K562 (cell line): ENCODE measurements around the gene SPATA2. TPM values are rescaled to one million over a fixed set of nuclear protein-coding genes. Genes with fewer than 3 reads are reported as not detected.

Source experiments
- ATAC-seq: fragments of 200-7000 bp; cut with Tn5 transposase; 3 replicates; pipeline ENCODE4 v1.9.1; 2020; ENCODE audit warnings: moderate library complexity
- BruUV-seq: library from RNA; stranded (reverse); fragments of 400-500 nt; replicated peaks from 2 replicates; lab custom pipeline; 2021; lab: Mats Ljungman, UMichigan
- CTCF ChIA-PET: fragments of 300-600 bp; formaldehyde crosslinking; extraction: SDS; loops from one replicate; lab custom pipeline; 2021; ENCODE audit warnings: low intra/inter-chr PET ratio; lab: Yijun Ruan, JAX
- POLR2A ChIA-PET: fragments of 300-600, 350-650 bp; sonication (Branson Sonifier 250); formaldehyde crosslinking; extraction: SDS; loops from one replicate; lab custom pipeline; 2021; ENCODE audit warnings: antibody characterized with exemption, inconsistent platforms; lab: Yijun Ruan, JAX
- DNase-seq, 4 experiments: peaks; one replicate each; pipeline versions ENCODE4 v3.0.0 to v3.0.0-alpha.2; 2011 to 2018; ENCODE audit warnings: low spot score in 3 of 4, mixed read lengths in 3 of 4; ENCODE audit errors: extremely low read depth in 1 of 4
- FAIRE-seq: peaks from 2 replicates; lab custom pipeline; 2011; peaks lifted over from hg19 to GRCh38; lab: Jason Lieb, UNC
- H2AFZ ChIP-seq: 2 replicates; pipeline ENCODE4 v1.6.0; 2011; ENCODE audit warnings: low read depth, low read length, control low read depth, inconsistent platforms
- H3K27ac ChIP-seq: fragments of 200-600 bp; 3 replicates; pipeline ENCODE4 v1.8.0; 2011; ENCODE audit warnings: low read depth, mild to moderate bottlenecking, control low read depth, inconsistent platforms, low read length, moderate library complexity, mixed read lengths; ENCODE audit errors: extremely low read depth
- H3K27me3 ChIP-seq, 2 experiments: fragments of 300-600 bp in 1 of 2; 2 replicates in 1 of 2; 3 replicates in 1 of 2; pipeline versions ENCODE4 v1.6.0 to v1.8.0; 2011; ENCODE audit warnings: inconsistent platforms in 2 of 2, low read length in 2 of 2, mild to moderate bottlenecking in 1 of 2, mixed read lengths in 1 of 2, moderate library complexity in 1 of 2; ENCODE audit not compliant: control insufficient read depth in 2 of 2, insufficient read depth in 2 of 2
- H3K36me3 ChIP-seq: fragments of 300-600 bp; 3 replicates; pipeline ENCODE4 v1.8.0; 2011; ENCODE audit warnings: mild to moderate bottlenecking, low read length, inconsistent platforms; ENCODE audit not compliant: control insufficient read depth, insufficient read depth
- H3K4me1 ChIP-seq, 2 experiments: fragments of 200-600 bp in 1 of 2; replicated peaks in 1 of 2; 2 replicates in 1 of 2; 3 replicates in 1 of 2; pipeline versions ENCODE4 v1.5.1 to v1.8.0; 2011; ENCODE audit warnings: inconsistent platforms in 2 of 2, low read length in 2 of 2, mild to moderate bottlenecking in 1 of 2, mixed read lengths in 1 of 2, moderate library complexity in 1 of 2; ENCODE audit not compliant: control insufficient read depth in 2 of 2, insufficient read depth in 2 of 2
- H3K4me2 ChIP-seq: 2 replicates; pipeline ENCODE4 v1.6.1; 2011; ENCODE audit warnings: low read length, control low read depth, inconsistent platforms, mixed read lengths; ENCODE audit not compliant: insufficient read depth
- H3K4me3 ChIP-seq: fragments of 200-600 bp; sonication (generic), shearing (Covaris generic); 2 replicates; pipeline ENCODE4 v1.5.1; 2016; ENCODE audit warnings: control low read depth, inconsistent platforms
- H3K79me2 ChIP-seq: fragments of 200-600 bp; 3 replicates; pipeline ENCODE4 v1.8.0; 2011; ENCODE audit warnings: low read length, inconsistent platforms; ENCODE audit not compliant: control insufficient read depth, insufficient read depth
- H3K9ac ChIP-seq, 2 experiments: 2 replicates each; pipeline versions ENCODE4 v1.6.0 to v1.6.1; 2011; ENCODE audit warnings: low read depth in 2 of 2, low read length in 2 of 2, control low read depth in 1 of 2, inconsistent platforms in 1 of 2, mild to moderate bottlenecking in 1 of 2, mixed read lengths in 1 of 2; ENCODE audit not compliant: insufficient read depth in 1 of 2
- H3K9me1 ChIP-seq: one replicate; pipeline ENCODE4 v1.6.0; 2011; ENCODE audit warnings: inconsistent platforms, mild to moderate bottlenecking, low read length, moderate library complexity; ENCODE audit not compliant: control insufficient read depth, insufficient read depth
- H3K9me3 ChIP-seq: replicated peaks from 2 replicates; pipeline ENCODE4 v1.5.1; 2011; ENCODE audit warnings: low read depth, low read length, inconsistent platforms; ENCODE audit not compliant: control insufficient read depth, insufficient read depth
- H4K20me1 ChIP-seq: replicated peaks from 2 replicates; pipeline ENCODE4 v1.6.1; 2011; ENCODE audit warnings: low read length, inconsistent platforms, mixed read lengths; ENCODE audit not compliant: control insufficient read depth, insufficient read depth
- ARID1B ChIP-seq: fragments of 450-650 bp; IDR thresholded peaks from 2 replicates; pipeline ENCODE4 v1.6.1; 2016; ENCODE audit warnings: antibody characterized with exemption, mild to moderate bottlenecking, inconsistent platforms
- CBX2 ChIP-seq: fragments of 200-600 bp; sonication (generic); IDR thresholded peaks from one replicate; pipeline ENCODE4 v1.6.1; 2012; ENCODE audit warnings: mild to moderate bottlenecking, low read length, inconsistent platforms; ENCODE audit not compliant: insufficient read depth, poor library complexity, severe bottlenecking
- CREB5 ChIP-seq: fragments of 250-450 bp; sonication (Bioruptor Pico); IDR thresholded peaks from 2 replicates; pipeline ENCODE4 v1.5.0; 2020; ENCODE audit warnings: mild to moderate bottlenecking
- CTBP1 ChIP-seq: fragments of 450-650 bp; IDR thresholded peaks from 2 replicates; pipeline ENCODE4 v1.6.1; 2016; ENCODE audit warnings: borderline replicate concordance
- ELF4 ChIP-seq: fragments of 450-650 bp; formaldehyde crosslinking; IDR thresholded peaks from 2 replicates; pipeline ENCODE4 v1.4.0; 2022; ENCODE audit warnings: missing genetic modification characterization
- ETV5 ChIP-seq: sonication (generic); formaldehyde crosslinking; IDR thresholded peaks from 2 replicates; pipeline ENCODE4 v1.4.0; 2020; ENCODE audit warnings: low read depth, mild to moderate bottlenecking, missing genetic modification reagents
- FOXP1 ChIP-seq: sonication (generic); formaldehyde crosslinking; IDR thresholded peaks from 2 replicates; pipeline ENCODE4 v1.8.0; 2022; ENCODE audit warnings: mild to moderate bottlenecking, missing genetic modification reagents
- ILK ChIP-seq: fragments of 450-650 bp; IDR thresholded peaks from 2 replicates; pipeline ENCODE4 v1.6.1; 2016; ENCODE audit warnings: missing genetic modification characterization, low read depth, mild to moderate bottlenecking, missing compliant biosample characterization, moderate library complexity, borderline replicate concordance
- JUN ChIP-seq, 2 experiments: sonication (generic) in 1 of 2; formaldehyde crosslinking in 1 of 2; IDR thresholded peaks; 2 replicates each; pipeline versions ENCODE4 v1.6.1 to v1.8.0; 2012 to 2022; ENCODE audit warnings: borderline replicate concordance in 2 of 2, mild to moderate bottlenecking in 2 of 2, improper control_type of control experiment in 1 of 2, low read depth in 1 of 2, low read length in 1 of 2, missing genetic modification reagents in 1 of 2
- NFXL1 ChIP-seq: fragments of 450-650 bp; formaldehyde crosslinking; IDR thresholded peaks from 2 replicates; pipeline ENCODE4 v1.4.0; 2021; ENCODE audit warnings: mild to moderate bottlenecking
- NR4A1 ChIP-seq, 2 experiments: fragments of 250-450 bp in 1 of 2; fragments of 450-650 bp in 1 of 2; sonication (Bioruptor Pico) in 1 of 2; IDR thresholded peaks; 2 replicates each; pipeline versions ENCODE4 v1.4.0 to v1.6.1; 2016 to 2020; ENCODE audit warnings: mild to moderate bottlenecking in 2 of 2, missing compliant biosample characterization in 1 of 2, missing genetic modification characterization in 1 of 2, moderate library complexity in 1 of 2
- PYGO2 ChIP-seq: fragments of 450-650 bp; IDR thresholded peaks from 2 replicates; pipeline ENCODE4 v1.6.1; 2016; ENCODE audit warnings: mild to moderate bottlenecking, missing genetic modification characterization, moderate library complexity, missing compliant biosample characterization
- RBM22 ChIP-seq: fragments of 200-400 bp; formaldehyde crosslinking; IDR thresholded peaks from 2 replicates; pipeline ENCODE4 v1.6.1; 2018; ENCODE audit warnings: low read length, low read depth; ENCODE audit not compliant: poor library complexity, severe bottlenecking
- THRA ChIP-seq: fragments of 450-650 bp; IDR thresholded peaks from 2 replicates; pipeline ENCODE4 v1.6.1; 2017; ENCODE audit warnings: mild to moderate bottlenecking, moderate library complexity
- ZNF24 ChIP-seq: fragments of 450-650 bp; IDR thresholded peaks from 2 replicates; pipeline ENCODE4 v1.6.1; 2016
- ZNF316 ChIP-seq: fragments of 450-650 bp; IDR thresholded peaks from 2 replicates; pipeline ENCODE4 v1.6.1; 2016
- ZNF511 ChIP-seq: sonication (generic); formaldehyde crosslinking; IDR thresholded peaks from 2 replicates; pipeline ENCODE4 v1.8.0; 2022; ENCODE audit warnings: mild to moderate bottlenecking, missing genetic modification reagents
- ZNF583 ChIP-seq: fragments of 250-450 bp; sonication (Bioruptor Pico); IDR thresholded peaks from 2 replicates; pipeline ENCODE4 v1.4.0; 2020
- ZNF77 ChIP-seq: fragments of 250-450 bp; sonication (Bioruptor Pico); IDR thresholded peaks from 2 replicates; pipeline ENCODE4 v1.5.0; 2020
- ZNF778 ChIP-seq: fragments of 450-650 bp; formaldehyde crosslinking; IDR thresholded peaks from 2 replicates; pipeline ENCODE4 v1.4.0; 2020; ENCODE audit warnings: mild to moderate bottlenecking, moderate library complexity
- whole genome bisulfite sequencing: fragments of 100-300 bp; shearing (Covaris generic); methylation state at CpG from one replicate; pipeline ENCODE4 v1.1.6; 2016; ENCODE audit warnings: low coverage, mixed read lengths; ENCODE audit not compliant: insufficient coverage; ENCODE audit errors: missing lambda C conversion rate; 5-methylcytosine and 5-hydroxymethylcytosine counted together
- in situ Hi-C: fragments of 300-500 bp; cut with MboI; formaldehyde crosslinking; loops from 4 replicates; pipeline ENCODE4 v1.15.0; 2018; ENCODE audit warnings: inconsistent platforms, mixed read lengths
- intact Hi-C: fragments of 100-400 bp; cut with micrococcal nuclease; formaldehyde crosslinking; loops from 2 replicates; pipeline ENCODE4 v1.14.2; 2022
- polyA plus RNA-seq, 8 experiments: library from polyadenylated mRNA; depleted of rRNA in 4 of 8; stranded (reverse) in 5 of 8; unstranded in 3 of 8; fragments of >200 nt; fragmentation: Nextera tagmentation in 2 of 8; fragmentation: Illumina TruSeq in 1 of 8; extraction: Ambion mirVana in 2 of 8; extraction: Trizol in 1 of 8; gene quantifications; 2 replicates each; pipeline versions ENCODE4 v1.2.1 to v1.2.3, GENCODE V29; 2011 to 2014; ENCODE audit warnings: inconsistent platforms in 1 of 8, missing spikeins in 1 of 8
- total RNA-seq, 7 experiments: library from RNA; depleted of rRNA in 6 of 7; stranded (reverse); fragments of >200 nt in 6 of 7; fragmentation: Illumina TruSeq in 2 of 7; extraction: Trizol in 2 of 7; gene quantifications; 2 replicates each; pipeline versions ENCODE4 v1.2.1 to v1.2.3, GENCODE V29; 2011 to 2021; ENCODE audit warnings: low replicate concordance in 1 of 7

SPATA2 gene
- total and polyA plus RNA-seq, 9 of the 15 experiments (the other 6 are each of a cell fraction or from before 2014, with no cell fraction given), result 0.46 to 8.2 (median 2.7) TPM

GRCh38 chr20:49942303-49942702 lies 27.0 kb upstream of the SPATA2 start:
- Histone ChIP-seq H3K27ac (no peak overlapping the region), H3K27me3 (no peaks in the 10 kb centered on the region), H4K20me1 (peaks cover 17% of the 10 kb centered on the region; the same call in 1 of the 2 replicates), H3K4me2 (no peak overlapping the region), H3K36me3 (peaks cover 80% of the 10 kb centered on the region), H3K4me3 (no peak overlapping the region), H3K9me1 (peaks cover 5% of the 10 kb centered on the region)
- FAIRE-seq, result no peak
- no TSS peak for BruUV-seq
- WGBS, result 94% methylated on average over 3 of the region's 3 CpGs
- POLR2A ChIA-PET, result interaction anchor here (0.7 to 1.3 kb wide), 3 partner anchors 11 to 192 kb away, joined by 3 to 5 read pairs (median 3); no protein-coding TSS in a partner anchor
- TF ChIP-seq ZNF511 (CRISPR knock-in tag) (no peak), RBM22 (no peak), NR4A1 (CRISPR knock-in tag; IDR thresholded peaks at IDR 0.05) (no peak), NR4A1 (tag; IDR thresholded peaks at IDR 0.05) (no peak), CBX2 (no peak), JUN (IDR thresholded peaks at IDR 0.05; ENCODE audit: borderline replicate concordance, low read depth, low read length) (no peak), JUN (CRISPR knock-in tag; IDR thresholded peaks at IDR 0.05; ENCODE audit: borderline replicate concordance) (no peak), PYGO2 (tag) (no peak), CTBP1 (no peak), ZNF778 (CRISPR knock-in tag) (no peak), ARID1B (no peak), ZNF316 (no peak), CREB5 (CRISPR knock-in tag) (no peak), ZNF583 (no peak), ELF4 (no peak), NFXL1 (CRISPR knock-in tag) (no peak), THRA (no peak), ILK (tag) (no peak), ETV5 (no peak), ZNF24 (no peak), FOXP1 (no peak), ZNF77 (CRISPR knock-in tag) (no peak)
- TF ChIP-seq, all 486 proteins: peak for 0
- no peak for DNase-seq
- ATAC-seq, result no peak
- H3K9ac ChIP-seq, result no peak overlapping the region
- intact Hi-C loops, result no loop called here
- no peak overlapping the region for H2AFZ ChIP-seq
- H3K4me1 ChIP-seq, result peaks cover 10 to 17% of the 10 kb centered on the region in 2 experiments
- in situ Hi-C loops, result no loop called here
- peaks cover 74% of the 10 kb centered on the region for H3K79me2 ChIP-seq
- CTCF ChIA-PET, result no interaction called here
- H3K9me3 ChIP-seq, result no peaks in the 10 kb centered on the region
